H9 (cell line): Measurements from ENCODE around the gene HSF2. TPM values are rescaled to one million over a fixed set of nuclear protein-coding genes. Genes with fewer than 3 reads are reported as not detected.

ENCODE experiments used
- DNase-seq: peaks from one replicate; pipeline ENCODE4 v3.0.0-alpha.2; 2017
- H2AFZ ChIP-seq: one replicate; pipeline ENCODE4 v1.6.1; 2013; ENCODE audit warnings: mild to moderate bottlenecking, low read length, control low read depth, moderate library complexity
- H2AK5ac ChIP-seq: 2 replicates; pipeline ENCODE4 v1.6.1; 2013; ENCODE audit warnings: low read length, control low read depth, mixed read lengths; ENCODE audit not compliant: insufficient read length
- H2BK120ac ChIP-seq: one replicate; pipeline ENCODE4 v1.6.1; 2013; ENCODE audit warnings: low read depth, mild to moderate bottlenecking, low read length, control low read depth, inconsistent platforms; ENCODE audit not compliant: poor library complexity, severe bottlenecking
- H2BK12ac ChIP-seq: 2 replicates; pipeline ENCODE4 v1.6.1; 2013; ENCODE audit warnings: low read length, control low read depth, mixed read lengths, low read depth; ENCODE audit not compliant: insufficient read length
- H2BK15ac ChIP-seq: 2 replicates; pipeline ENCODE4 v1.6.1; 2013; ENCODE audit warnings: low read depth, low read length, control low read depth
- H2BK20ac ChIP-seq: one replicate; pipeline ENCODE4 v1.6.1; 2013; ENCODE audit warnings: low read depth, mild to moderate bottlenecking, low read length, control low read depth, inconsistent platforms; ENCODE audit not compliant: poor library complexity, severe bottlenecking
- H2BK5ac ChIP-seq: 2 replicates; pipeline ENCODE4 v1.6.1; 2013; ENCODE audit warnings: low read length, control low read depth, mixed read lengths; ENCODE audit not compliant: insufficient read length
- H3K14ac ChIP-seq: 2 replicates; pipeline ENCODE4 v1.6.1; 2013; ENCODE audit warnings: low read length, control low read depth; ENCODE audit not compliant: insufficient read depth
- H3K18ac ChIP-seq: 2 replicates; pipeline ENCODE4 v1.6.1; 2013; ENCODE audit warnings: low read depth, mild to moderate bottlenecking, mixed read lengths, low read length, control low read depth; ENCODE audit not compliant: insufficient read length
- H3K23ac ChIP-seq: 2 replicates; pipeline ENCODE4 v1.6.1; 2013; ENCODE audit warnings: low read length, control low read depth, mixed read lengths, low read depth; ENCODE audit not compliant: insufficient read length
- H3K23me2 ChIP-seq: 2 replicates; pipeline ENCODE4 v1.6.1; 2013; ENCODE audit warnings: low read depth, mild to moderate bottlenecking, mixed read lengths, low read length, control low read depth; ENCODE audit not compliant: insufficient read length, poor library complexity, severe bottlenecking
- H3K27ac ChIP-seq: 2 replicates; pipeline ENCODE4 v1.5.1; 2013; ENCODE audit warnings: low read length, control low read depth, mixed read lengths, low read depth; ENCODE audit not compliant: insufficient read length
- H3K27me3 ChIP-seq: 2 replicates; pipeline ENCODE4 v1.6.1; 2013; ENCODE audit warnings: low read length, control low read depth, inconsistent platforms; ENCODE audit not compliant: insufficient read depth
- H3K4ac ChIP-seq: 2 replicates; pipeline ENCODE4 v1.6.1; 2013; ENCODE audit warnings: low read depth, mild to moderate bottlenecking, control low read depth, inconsistent platforms, low read length, moderate library complexity
- H3K4me1 ChIP-seq: 2 replicates; pipeline ENCODE4 v1.6.1; 2013; ENCODE audit warnings: low read length, control low read depth, inconsistent platforms; ENCODE audit not compliant: insufficient read depth
- H3K4me2 ChIP-seq: 2 replicates; pipeline ENCODE4 v1.6.1; 2013; ENCODE audit warnings: low read length, control low read depth, mixed read lengths; ENCODE audit not compliant: insufficient read length, insufficient read depth
- H3K56ac ChIP-seq: 2 replicates; pipeline ENCODE4 v1.6.1; 2013; ENCODE audit warnings: low read depth, mild to moderate bottlenecking, mixed read lengths, low read length, control low read depth; ENCODE audit not compliant: insufficient read length
- H3K79me1 ChIP-seq: 2 replicates; pipeline ENCODE4 v1.6.1; 2013; ENCODE audit warnings: low read depth, mild to moderate bottlenecking, moderate library complexity, low read length, control low read depth, inconsistent platforms; ENCODE audit not compliant: insufficient read depth, poor library complexity, severe bottlenecking
- H3K79me2 ChIP-seq: 2 replicates; pipeline ENCODE4 v1.6.1; 2013; ENCODE audit warnings: low read length, control low read depth, inconsistent platforms; ENCODE audit not compliant: insufficient read depth
- H3K9ac ChIP-seq: 2 replicates; pipeline ENCODE4 v1.6.1; 2013; ENCODE audit warnings: low read length, control low read depth, mixed read lengths; ENCODE audit not compliant: insufficient read length; ENCODE audit errors: extremely low read depth
- H3K9me3 ChIP-seq: one replicate; pipeline ENCODE4 v1.6.1; 2013; ENCODE audit warnings: low read depth, low read length, inconsistent platforms; ENCODE audit not compliant: control insufficient read depth
- H3T11ph ChIP-seq: one replicate; pipeline ENCODE4 v1.6.1; 2013; ENCODE audit warnings: mild to moderate bottlenecking, low read length, control low read depth, inconsistent platforms
- H4K20me1 ChIP-seq: one replicate; pipeline ENCODE4 v1.6.1; 2013; ENCODE audit not compliant: control insufficient read depth, insufficient read length, insufficient read depth
- H4K5ac ChIP-seq: 2 replicates; pipeline ENCODE4 v1.6.1; 2013; ENCODE audit warnings: low read depth, mild to moderate bottlenecking, mixed read lengths, low read length, control low read depth; ENCODE audit not compliant: insufficient read length
- H4K8ac ChIP-seq: replicated peaks from 2 replicates; pipeline ENCODE4 v1.6.1; 2013; ENCODE audit warnings: low read length, control low read depth, mixed read lengths, low read depth; ENCODE audit not compliant: insufficient read length
- H4K91ac ChIP-seq: 2 replicates; pipeline ENCODE4 v1.6.1; 2013; ENCODE audit warnings: low read depth, mild to moderate bottlenecking, moderate library complexity, mixed read lengths, low read length, control low read depth; ENCODE audit not compliant: insufficient read length
- H3K27ac Mint-ChIP-seq, 3 experiments: 2 replicates in 2 of 3; 3 replicates in 1 of 3; pipeline ENCODE4 v1.8.0; 2020 to 2021; ENCODE audit warnings: mixed read lengths in 3 of 3, mild to moderate bottlenecking in 1 of 3, moderate library complexity in 1 of 3
- H3K27me3 Mint-ChIP-seq: 2 replicates; pipeline ENCODE4 v1.8.0; 2021; ENCODE audit warnings: low read depth, mild to moderate bottlenecking, moderate library complexity, mixed read lengths
- H3K36me3 Mint-ChIP-seq, 3 experiments: 2 replicates in 2 of 3; 3 replicates in 1 of 3; pipeline ENCODE4 v1.8.0; 2020 to 2021; ENCODE audit warnings: low read depth in 3 of 3, mixed read lengths in 3 of 3; ENCODE audit not compliant: insufficient read depth in 1 of 3
- H3K4me1 Mint-ChIP-seq, 2 experiments: 2 replicates each; pipeline ENCODE4 v1.8.0; 2020; ENCODE audit warnings: mixed read lengths in 2 of 2
- H3K4me3 Mint-ChIP-seq, 2 experiments: 2 replicates in 1 of 2; 3 replicates in 1 of 2; pipeline ENCODE4 v1.8.0; 2020 to 2021; ENCODE audit warnings: mild to moderate bottlenecking in 2 of 2, mixed read lengths in 2 of 2, moderate library complexity in 1 of 2
- H3K9me3 Mint-ChIP-seq, 2 experiments: 2 replicates in 1 of 2; 3 replicates in 1 of 2; pipeline ENCODE4 v1.8.0; 2020; ENCODE audit warnings: mild to moderate bottlenecking in 2 of 2, mixed read lengths in 2 of 2, moderate library complexity in 1 of 2
- WGBS: extraction: QIAGEN DNeasy Blood & Tissue Kit; methylation state at CpG from one replicate; pipeline ENCODE4 v1.1.7; 2013; ENCODE audit warnings: missing lambda C conversion rate, low lambda C conversion rate, mixed read lengths; ENCODE audit not compliant: insufficient read length; ENCODE audit errors: extremely low coverage; 5-methylcytosine and 5-hydroxymethylcytosine counted together
- total RNA-seq: library from RNA; stranded (reverse); gene quantifications from 2 replicates; pipeline ENCODE4 v1.2.1, GENCODE V29; 2021
- TF ChIP-seq, protein P1 (sequence below): fragments of 200-600 bp; sonication (generic); conservative IDR thresholded peaks from 3 replicates; pipeline ENCODE4 v1.8.0; 2021; ENCODE audit warnings: antibody characterized with exemption, mild to moderate bottlenecking

HSF2 gene
- total RNA-seq, 1 experiment from 2014 or later = 14.6 TPM

DNA sequence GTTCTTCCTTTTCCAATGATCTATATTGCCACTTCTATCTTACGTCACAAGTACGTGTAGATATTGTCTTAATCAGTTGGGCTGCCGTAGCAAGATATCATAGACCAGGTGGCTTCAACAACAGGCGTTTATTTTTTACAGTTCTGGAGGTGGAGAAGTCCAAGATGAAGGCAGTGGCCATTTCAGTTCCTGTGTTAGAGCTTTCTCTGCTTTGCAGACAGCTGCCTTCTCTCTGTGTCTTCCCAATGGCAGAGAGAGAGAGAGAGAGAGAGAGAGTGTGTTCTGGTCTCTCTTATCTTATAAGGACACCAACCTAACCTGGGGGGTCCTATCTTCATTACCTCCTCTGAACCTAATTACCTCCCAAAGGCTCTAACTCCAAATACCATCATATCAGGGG lies 8.3 kb downstream of the HSF2 start:
- H3K27ac ChIP-seq = no peak overlapping the region
- peaks cover 10 to 20% of the 10 kb centered on the region in 2 experiments for H3K4me1 Mint-ChIP-seq

More for the DNA sequence above, 8.3 kb downstream of the HSF2 start:
- Histone ChIP-seq H3K23ac (no peak overlapping the region), H2BK12ac (no peak overlapping the region), H3K14ac (no peak overlapping the region), H4K5ac (no peak overlapping the region), H3T11ph (no peak overlapping the region), H2BK120ac (no peak overlapping the region), H3K27me3 (no peaks in the 10 kb centered on the region), H3K9me3 (no peaks in the 10 kb centered on the region), H4K91ac (no peak overlapping the region), H3K4me1 (peaks cover 2% of the 10 kb centered on the region), H3K23me2 (no peaks in the 10 kb centered on the region), H3K9ac (no peak overlapping the region), H2BK15ac (no peak overlapping the region), H3K4ac (no peak overlapping the region), H3K18ac (no peak overlapping the region), H2BK5ac (no peak overlapping the region), H2AFZ (no peak overlapping the region), H3K4me2 (no peak overlapping the region), H3K56ac (no peak overlapping the region), H3K79me2 (no peaks in the 10 kb centered on the region; the same call in 1 of the 2 replicates), H2BK20ac (no peak overlapping the region), H4K8ac (no peak overlapping the region), H4K20me1 (no peaks in the 10 kb centered on the region), H2AK5ac (no peak overlapping the region), H3K79me1 (no peaks in the 10 kb centered on the region)
- DNase-seq = no peak
- TF ChIP-seq, protein P1, sequence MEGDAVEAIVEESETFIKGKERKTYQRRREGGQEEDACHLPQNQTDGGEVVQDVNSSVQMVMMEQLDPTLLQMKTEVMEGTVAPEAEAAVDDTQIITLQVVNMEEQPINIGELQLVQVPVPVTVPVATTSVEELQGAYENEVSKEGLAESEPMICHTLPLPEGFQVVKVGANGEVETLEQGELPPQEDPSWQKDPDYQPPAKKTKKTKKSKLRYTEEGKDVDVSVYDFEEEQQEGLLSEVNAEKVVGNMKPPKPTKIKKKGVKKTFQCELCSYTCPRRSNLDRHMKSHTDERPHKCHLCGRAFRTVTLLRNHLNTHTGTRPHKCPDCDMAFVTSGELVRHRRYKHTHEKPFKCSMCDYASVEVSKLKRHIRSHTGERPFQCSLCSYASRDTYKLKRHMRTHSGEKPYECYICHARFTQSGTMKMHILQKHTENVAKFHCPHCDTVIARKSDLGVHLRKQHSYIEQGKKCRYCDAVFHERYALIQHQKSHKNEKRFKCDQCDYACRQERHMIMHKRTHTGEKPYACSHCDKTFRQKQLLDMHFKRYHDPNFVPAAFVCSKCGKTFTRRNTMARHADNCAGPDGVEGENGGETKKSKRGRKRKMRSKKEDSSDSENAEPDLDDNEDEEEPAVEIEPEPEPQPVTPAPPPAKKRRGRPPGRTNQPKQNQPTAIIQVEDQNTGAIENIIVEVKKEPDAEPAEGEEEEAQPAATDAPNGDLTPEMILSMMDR = no peak
- H3K9me3 Mint-ChIP-seq = no peaks in the 10 kb centered on the region
- no peaks in the 10 kb centered on the region for H3K27me3 Mint-ChIP-seq
- H3K4me3 Mint-ChIP-seq = no peak overlapping the region
- no CpG with 5 or more reads among the region's 4 CpGs for WGBS
- H3K36me3 Mint-ChIP-seq = peaks cover 3 to 8% (median 7%) of the 10 kb centered on the region in 3 experiments; a peak in 5 of 7 replicates
- no peak overlapping the region for H3K27ac Mint-ChIP-seq
